ENCODE results near the gene UGT1A7.

Gene UGT1A7

DNA sequence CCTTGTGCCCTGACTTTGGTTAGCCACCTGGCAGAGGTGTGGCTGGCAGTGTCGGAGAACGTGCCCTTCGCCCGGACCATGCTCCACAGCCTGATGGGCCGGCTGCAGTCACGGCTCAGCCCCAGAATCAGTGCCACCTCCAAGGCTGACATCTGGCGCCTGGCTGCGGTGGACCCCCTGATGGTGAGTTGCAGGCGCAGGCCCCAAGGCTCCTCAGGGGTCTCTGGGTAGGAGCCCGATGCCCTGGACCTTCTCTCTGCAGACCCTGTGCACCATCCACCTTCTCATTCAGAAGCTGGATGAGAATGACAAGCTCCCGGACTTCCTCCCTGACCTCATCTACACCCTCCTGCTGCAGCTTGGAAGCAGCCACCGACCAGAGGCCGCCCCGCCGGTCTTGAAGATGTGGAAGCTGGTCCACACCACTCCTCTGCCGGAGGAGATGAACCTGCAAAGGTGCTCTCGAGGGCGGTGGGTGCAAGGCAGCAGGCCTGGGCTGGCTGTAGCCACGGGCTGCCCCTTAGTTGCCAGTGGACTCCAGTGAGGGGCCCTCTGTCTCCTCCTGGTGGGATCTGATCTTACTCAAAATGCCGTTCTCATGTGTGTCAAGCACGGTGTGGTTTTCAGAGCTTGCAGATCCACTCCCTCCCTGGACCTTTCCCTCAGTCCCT is 140.5 kb downstream of the UGT1A7 start:
- Mint-ChIP-seq H3K36me3 (no peaks in the 10 kb centered on the region), H3K27me3 (peaks cover 2 to 6% of the 10 kb centered on the region in 2 donors), H3K9me3 (peaks cover 0 to 2% of the 10 kb centered on the region in 2 donors), H3K27ac (no peak overlapping the region), H3K4me1 (no peaks in the 10 kb centered on the region), H3K4me3 (no peak overlapping the region)
- DNase-seq (no peak), ATAC-seq (replicated peaks) (no peak)
